LNCAP (cell line): Measurements from ENCODE around the gene SLC39A9.

Experiments used
- TF ChIP-seq, protein P1 (sequence below): fragments of 450-650 bp; IDR thresholded peaks from 2 replicates; pipeline ENCODE4 v1.5.1; 2017; ENCODE audit warnings: mild to moderate bottlenecking

SLC39A9 gene

DNA sequence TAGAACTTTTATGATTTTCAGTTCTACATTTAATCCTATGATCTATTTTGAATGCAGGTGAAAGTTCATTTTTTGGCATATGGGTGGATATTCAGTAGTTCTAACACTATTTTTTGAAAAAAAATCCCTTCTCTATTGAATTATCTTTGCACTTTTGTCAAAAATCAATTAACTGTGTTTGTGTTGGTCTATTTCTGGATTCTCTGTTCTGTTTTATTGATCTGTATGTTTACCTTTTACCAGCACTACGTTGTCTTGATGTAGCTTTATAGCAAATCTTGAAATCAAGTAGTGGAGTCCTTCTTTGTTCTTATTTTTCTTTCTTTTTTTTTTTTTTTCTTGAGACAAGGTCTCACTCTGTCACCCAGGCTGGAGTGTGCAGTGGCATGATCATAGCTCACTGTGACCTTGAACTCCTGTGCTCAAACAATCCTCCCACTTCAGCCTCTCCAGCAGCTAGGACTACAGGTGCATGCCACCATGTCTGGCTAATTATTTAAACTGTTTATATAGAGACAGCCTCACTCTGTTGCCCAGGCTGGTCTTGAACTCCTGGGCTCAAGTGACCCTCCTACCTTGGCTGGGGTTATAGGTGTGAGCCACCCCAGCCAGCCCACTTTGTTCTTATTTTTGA lies 31.9 kb downstream of the SLC39A9 start:
- TF ChIP-seq, protein P1, sequence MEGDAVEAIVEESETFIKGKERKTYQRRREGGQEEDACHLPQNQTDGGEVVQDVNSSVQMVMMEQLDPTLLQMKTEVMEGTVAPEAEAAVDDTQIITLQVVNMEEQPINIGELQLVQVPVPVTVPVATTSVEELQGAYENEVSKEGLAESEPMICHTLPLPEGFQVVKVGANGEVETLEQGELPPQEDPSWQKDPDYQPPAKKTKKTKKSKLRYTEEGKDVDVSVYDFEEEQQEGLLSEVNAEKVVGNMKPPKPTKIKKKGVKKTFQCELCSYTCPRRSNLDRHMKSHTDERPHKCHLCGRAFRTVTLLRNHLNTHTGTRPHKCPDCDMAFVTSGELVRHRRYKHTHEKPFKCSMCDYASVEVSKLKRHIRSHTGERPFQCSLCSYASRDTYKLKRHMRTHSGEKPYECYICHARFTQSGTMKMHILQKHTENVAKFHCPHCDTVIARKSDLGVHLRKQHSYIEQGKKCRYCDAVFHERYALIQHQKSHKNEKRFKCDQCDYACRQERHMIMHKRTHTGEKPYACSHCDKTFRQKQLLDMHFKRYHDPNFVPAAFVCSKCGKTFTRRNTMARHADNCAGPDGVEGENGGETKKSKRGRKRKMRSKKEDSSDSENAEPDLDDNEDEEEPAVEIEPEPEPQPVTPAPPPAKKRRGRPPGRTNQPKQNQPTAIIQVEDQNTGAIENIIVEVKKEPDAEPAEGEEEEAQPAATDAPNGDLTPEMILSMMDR, result no peak

DNA sequence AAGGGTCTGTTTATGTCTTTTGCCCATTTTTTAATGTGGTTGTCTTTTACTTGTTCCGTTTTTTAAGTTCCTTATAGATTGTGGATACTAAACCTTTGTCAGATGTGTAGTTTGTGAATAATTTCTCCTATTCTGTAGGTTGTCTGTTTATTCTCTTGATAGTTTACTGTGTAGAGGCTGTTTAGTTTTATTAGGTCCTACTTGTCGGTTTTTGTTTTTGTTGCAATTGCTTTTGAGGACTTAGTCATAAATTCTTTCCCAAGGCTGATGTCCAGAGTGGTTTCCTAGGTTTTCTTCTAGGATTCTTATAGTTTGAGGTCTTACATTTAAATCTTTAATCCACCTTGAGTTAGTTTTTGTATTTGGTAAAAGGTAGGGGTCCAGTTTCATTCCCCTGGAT lies 33.9 kb downstream of the SLC39A9 start:
- TF ChIP-seq, protein P1, result no peak

DNA sequence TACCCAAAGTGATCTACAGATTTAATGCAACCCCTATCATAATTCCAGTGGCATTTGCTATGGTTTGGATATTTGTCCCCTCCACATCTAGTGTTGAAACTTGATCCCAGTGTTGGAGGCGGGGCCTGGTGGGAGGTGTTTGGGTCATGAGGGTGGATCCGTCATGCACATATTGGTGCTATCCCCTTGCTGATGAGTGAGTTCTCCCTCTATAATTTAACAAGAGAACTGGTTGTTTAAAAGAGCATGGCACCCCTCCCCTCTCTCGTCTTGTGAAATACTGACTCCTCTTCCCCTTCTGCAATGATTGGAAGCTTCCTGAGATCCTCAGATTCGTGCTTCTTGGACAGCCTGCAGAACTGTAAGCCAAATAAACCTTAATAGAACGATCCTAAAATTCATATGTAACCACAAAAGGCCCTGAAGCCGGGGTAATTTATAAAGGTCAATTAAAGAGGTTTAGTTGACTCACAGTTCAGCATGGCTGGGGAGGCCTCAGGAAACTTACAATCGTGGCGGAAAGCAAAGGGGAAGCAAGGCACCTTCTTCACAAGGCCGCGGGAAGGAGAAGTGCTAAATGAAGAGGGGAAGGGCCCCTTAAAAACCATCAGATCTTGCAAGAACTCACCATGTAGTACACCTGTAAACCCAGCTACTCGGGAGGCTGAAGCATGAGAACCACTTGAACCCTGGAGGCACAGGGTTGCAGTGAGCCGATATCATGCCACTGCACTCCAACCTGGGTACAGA lies 41.2 kb downstream of the SLC39A9 start:
- TF ChIP-seq, protein P1, result no peak

DNA sequence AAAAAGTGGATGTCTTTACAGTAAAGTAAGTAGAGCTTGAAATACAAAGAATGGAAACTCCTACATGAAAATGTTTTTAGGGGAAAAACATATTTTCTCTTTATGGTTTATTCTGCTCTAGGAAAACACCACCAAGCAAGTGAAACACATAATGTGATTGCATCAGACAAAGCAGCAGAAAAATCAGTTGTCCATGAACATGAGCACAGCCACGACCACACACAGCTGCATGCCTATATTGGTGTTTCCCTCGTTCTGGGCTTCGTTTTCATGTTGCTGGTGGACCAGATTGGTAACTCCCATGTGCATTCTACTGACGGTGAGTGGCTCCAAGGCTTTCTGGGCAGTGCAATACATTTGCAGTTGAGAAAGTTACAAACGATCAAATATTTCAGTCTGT lies 43.5 kb downstream of the SLC39A9 start:
- TF ChIP-seq, protein P1, result no peak

DNA sequence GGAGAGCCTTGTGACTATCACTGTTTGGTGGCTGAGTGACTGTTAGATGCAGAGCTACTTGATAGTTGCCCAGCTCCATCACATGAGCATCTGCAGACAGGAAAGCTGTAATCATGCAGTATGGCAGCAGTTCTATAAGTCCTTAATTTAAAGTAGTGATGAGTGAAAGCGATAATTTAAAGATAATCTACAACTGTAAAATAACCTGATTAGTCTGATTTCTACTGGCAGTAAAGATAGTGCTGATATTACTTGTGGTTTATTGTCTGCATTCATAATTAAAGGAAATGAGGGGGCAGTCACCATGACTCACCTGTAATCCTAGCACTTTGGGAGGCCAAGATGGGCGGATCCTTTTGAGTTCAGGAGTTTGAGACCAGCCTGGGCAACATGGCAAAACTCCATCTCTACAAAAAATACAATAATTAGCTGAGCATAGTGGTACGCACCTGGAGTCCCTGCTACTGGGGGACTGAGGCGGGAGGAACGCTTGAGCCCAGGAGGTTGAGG lies 44.9 kb downstream of the SLC39A9 start:
- TF ChIP-seq, protein P1, result no peak

DNA sequence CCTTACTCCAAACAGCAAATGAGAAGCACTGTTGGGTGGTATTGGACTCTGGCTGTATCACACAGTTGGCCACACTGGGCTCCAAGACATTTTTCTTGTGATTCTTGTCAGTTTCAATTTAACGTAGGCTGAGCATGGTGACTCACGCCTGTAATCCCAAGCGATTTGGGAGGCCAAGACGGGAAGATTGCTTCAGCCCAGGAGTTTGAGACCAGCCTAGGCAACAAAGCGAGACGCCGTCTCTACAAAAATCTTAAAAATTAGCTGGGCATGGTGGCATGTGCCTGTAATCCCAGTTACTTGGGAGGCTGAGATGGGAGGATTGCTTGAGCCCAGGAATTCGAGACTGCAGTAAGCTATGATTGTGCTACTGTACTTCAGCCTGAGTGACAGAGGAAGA lies 50.7 kb downstream of the SLC39A9 start:
- TF ChIP-seq, protein P1, result no peak

DNA sequence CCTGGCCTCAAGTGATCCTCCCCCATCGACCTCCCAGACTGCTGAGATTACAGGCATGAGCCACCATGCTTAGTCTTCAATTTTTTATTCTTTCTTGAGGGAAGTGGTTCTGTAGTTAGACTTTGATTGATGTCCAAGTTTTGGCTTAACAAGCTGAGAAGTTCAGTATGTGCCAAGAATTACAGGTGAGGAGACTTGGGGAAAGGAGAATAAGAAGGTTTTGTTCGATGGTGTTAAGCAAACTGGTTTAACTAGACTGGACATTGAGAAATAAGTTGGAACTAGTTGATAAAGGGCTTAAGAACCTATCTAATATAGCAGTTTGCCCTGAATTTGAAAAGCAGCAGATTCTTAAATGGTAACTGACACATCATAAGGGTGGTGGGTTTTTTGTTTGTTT lies 53.4 kb downstream of the SLC39A9 start:
- TF ChIP-seq, protein P1, result no peak
